Measurements from ENCODE around the gene HOXA3. TPM values are rescaled to one million over a fixed set of nuclear protein-coding genes. Genes with fewer than 3 reads are reported as not detected.

The HOXA3 gene
- total and polyA plus RNA-seq, 2 of the 13 experiments (the other 11 are each of a cell fraction or from before 2014, with no cell fraction given) = 2.9 to 4.6 TPM

DNA sequence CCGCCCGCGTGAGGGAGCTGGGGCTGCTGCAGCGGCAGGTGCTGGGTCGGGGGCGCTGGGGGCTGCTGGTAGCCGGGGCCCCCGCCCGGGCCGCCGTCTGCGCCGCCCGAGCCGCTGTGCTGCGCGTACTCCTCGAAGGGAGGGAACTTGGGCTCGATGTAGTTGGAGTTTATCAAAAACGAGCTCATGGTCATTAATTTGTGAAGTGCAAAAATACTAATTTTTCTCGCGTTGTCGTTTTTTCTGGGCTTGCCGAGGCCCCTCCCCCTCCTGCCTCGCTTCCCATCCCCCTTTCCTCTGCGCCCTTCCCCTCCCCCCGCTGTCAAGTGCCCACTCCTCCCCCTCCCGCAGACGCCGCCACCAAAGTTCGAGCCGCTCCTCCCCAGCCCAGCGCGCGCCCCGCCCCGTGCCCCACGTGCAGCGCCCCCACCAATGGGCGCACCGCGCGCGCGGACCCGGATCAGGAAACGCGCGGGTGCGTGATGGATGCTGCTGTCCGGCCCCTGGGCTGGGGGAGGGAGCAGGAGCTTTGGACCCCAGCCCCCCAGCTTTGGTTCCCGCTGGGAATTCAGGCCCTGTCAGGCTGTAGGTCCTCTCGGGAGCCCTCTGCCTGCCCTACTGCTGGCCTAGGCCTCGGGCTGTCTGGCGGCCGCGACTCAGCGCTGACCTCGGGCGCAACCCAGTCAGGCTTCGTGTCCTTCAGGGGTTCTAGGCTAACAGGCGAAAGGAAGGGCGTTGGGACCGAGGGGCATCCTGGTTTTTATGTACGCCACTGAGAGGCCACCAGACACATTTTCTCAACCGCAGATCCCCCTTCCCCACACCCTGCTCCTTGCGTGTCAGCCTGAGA lies 21.6 kb downstream of the HOXA3 start, which contains the start of gene HOXA4 (continued):
- no peak for TF ChIP-seq HNRNPUL1 (IDR thresholded peaks at IDR 0.05; ENCODE audit: low read depth, low read length)
- TF ChIP-seq NR2F1 (CRISPR knock-in tag; IDR thresholded peaks at IDR 0.05) = no peak
- TF ChIP-seq, protein P1, sequence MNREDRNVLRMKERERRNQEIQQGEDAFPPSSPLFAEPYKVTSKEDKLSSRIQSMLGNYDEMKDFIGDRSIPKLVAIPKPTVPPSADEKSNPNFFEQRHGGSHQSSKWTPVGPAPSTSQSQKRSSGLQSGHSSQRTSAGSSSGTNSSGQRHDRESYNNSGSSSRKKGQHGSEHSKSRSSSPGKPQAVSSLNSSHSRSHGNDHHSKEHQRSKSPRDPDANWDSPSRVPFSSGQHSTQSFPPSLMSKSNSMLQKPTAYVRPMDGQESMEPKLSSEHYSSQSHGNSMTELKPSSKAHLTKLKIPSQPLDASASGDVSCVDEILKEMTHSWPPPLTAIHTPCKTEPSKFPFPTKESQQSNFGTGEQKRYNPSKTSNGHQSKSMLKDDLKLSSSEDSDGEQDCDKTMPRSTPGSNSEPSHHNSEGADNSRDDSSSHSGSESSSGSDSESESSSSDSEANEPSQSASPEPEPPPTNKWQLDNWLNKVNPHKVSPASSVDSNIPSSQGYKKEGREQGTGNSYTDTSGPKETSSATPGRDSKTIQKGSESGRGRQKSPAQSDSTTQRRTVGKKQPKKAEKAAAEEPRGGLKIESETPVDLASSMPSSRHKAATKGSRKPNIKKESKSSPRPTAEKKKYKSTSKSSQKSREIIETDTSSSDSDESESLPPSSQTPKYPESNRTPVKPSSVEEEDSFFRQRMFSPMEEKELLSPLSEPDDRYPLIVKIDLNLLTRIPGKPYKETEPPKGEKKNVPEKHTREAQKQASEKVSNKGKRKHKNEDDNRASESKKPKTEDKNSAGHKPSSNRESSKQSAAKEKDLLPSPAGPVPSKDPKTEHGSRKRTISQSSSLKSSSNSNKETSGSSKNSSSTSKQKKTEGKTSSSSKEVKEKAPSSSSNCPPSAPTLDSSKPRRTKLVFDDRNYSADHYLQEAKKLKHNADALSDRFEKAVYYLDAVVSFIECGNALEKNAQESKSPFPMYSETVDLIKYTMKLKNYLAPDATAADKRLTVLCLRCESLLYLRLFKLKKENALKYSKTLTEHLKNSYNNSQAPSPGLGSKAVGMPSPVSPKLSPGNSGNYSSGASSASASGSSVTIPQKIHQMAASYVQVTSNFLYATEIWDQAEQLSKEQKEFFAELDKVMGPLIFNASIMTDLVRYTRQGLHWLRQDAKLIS (CRISPR knock-in tag; IDR thresholded peaks at IDR 0.05) = no peak
- TF ChIP-seq, protein P2, sequence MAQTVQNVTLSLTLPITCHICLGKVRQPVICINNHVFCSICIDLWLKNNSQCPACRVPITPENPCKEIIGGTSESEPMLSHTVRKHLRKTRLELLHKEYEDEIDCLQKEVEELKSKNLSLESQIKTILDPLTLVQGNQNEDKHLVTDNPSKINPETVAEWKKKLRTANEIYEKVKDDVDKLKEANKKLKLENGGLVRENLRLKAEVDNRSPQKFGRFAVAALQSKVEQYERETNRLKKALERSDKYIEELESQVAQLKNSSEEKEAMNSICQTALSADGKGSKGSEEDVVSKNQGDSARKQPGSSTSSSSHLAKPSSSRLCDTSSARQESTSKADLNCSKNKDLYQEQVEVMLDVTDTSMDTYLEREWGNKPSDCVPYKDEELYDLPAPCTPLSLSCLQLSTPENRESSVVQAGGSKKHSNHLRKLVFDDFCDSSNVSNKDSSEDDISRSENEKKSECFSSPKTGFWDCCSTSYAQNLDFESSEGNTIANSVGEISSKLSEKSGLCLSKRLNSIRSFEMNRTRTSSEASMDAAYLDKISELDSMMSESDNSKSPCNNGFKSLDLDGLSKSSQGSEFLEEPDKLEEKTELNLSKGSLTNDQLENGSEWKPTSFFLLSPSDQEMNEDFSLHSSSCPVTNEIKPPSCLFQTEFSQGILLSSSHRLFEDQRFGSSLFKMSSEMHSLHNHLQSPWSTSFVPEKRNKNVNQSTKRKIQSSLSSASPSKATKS (CRISPR knock-in tag; IDR thresholded peaks at IDR 0.05) = no peak
- TF ChIP-seq, protein P3, sequence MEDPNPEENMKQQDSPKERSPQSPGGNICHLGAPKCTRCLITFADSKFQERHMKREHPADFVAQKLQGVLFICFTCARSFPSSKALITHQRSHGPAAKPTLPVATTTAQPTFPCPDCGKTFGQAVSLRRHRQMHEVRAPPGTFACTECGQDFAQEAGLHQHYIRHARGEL (CRISPR knock-in tag; IDR thresholded peaks at IDR 0.05) = 0 out of 2 replicates have a peak, but pooled peaks have one; percentile 37
- TF ChIP-seq SOX6 (IDR thresholded peaks at IDR 0.05) = no peak
- TF ChIP-seq SOX6 (CRISPR knock-in tag; IDR thresholded peaks at IDR 0.05) = peak; percentile 65; the same call in 1 of the 2 replicates
- no peak for TF ChIP-seq ZNF644 (CRISPR knock-in tag; IDR thresholded peaks at IDR 0.05; ENCODE audit: low read depth)
- TF ChIP-seq ZNF7 (CRISPR knock-in tag; IDR thresholded peaks at IDR 0.05) = no peak
- TF ChIP-seq, protein P4, sequence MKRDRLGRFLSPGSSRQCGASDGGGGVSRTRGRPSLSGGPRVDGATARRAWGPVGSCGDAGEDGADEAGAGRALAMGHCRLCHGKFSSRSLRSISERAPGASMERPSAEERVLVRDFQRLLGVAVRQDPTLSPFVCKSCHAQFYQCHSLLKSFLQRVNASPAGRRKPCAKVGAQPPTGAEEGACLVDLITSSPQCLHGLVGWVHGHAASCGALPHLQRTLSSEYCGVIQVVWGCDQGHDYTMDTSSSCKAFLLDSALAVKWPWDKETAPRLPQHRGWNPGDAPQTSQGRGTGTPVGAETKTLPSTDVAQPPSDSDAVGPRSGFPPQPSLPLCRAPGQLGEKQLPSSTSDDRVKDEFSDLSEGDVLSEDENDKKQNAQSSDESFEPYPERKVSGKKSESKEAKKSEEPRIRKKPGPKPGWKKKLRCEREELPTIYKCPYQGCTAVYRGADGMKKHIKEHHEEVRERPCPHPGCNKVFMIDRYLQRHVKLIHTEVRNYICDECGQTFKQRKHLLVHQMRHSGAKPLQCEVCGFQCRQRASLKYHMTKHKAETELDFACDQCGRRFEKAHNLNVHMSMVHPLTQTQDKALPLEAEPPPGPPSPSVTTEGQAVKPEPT (CRISPR knock-in tag; IDR thresholded peaks at IDR 0.05; ENCODE audit: low read depth) = peak; percentile 32; the same call in 1 of the 2 replicates
- TF ChIP-seq SRY (CRISPR knock-in tag; IDR thresholded peaks at IDR 0.05) = peak; percentile 34; the same call in 1 of the 2 replicates
- no peak for TF ChIP-seq KDM3A (CRISPR knock-in tag; IDR thresholded peaks at IDR 0.05; ENCODE audit: low read depth)
- no peak for TF ChIP-seq ZNF256 (CRISPR knock-in tag; conservative IDR thresholded peaks at IDR 0.05)
- TF ChIP-seq ZNF883 (CRISPR knock-in tag; IDR thresholded peaks at IDR 0.05; ENCODE audit: not compliant biosample characterization) = peak; percentile 75
- TF ChIP-seq, protein P5, sequence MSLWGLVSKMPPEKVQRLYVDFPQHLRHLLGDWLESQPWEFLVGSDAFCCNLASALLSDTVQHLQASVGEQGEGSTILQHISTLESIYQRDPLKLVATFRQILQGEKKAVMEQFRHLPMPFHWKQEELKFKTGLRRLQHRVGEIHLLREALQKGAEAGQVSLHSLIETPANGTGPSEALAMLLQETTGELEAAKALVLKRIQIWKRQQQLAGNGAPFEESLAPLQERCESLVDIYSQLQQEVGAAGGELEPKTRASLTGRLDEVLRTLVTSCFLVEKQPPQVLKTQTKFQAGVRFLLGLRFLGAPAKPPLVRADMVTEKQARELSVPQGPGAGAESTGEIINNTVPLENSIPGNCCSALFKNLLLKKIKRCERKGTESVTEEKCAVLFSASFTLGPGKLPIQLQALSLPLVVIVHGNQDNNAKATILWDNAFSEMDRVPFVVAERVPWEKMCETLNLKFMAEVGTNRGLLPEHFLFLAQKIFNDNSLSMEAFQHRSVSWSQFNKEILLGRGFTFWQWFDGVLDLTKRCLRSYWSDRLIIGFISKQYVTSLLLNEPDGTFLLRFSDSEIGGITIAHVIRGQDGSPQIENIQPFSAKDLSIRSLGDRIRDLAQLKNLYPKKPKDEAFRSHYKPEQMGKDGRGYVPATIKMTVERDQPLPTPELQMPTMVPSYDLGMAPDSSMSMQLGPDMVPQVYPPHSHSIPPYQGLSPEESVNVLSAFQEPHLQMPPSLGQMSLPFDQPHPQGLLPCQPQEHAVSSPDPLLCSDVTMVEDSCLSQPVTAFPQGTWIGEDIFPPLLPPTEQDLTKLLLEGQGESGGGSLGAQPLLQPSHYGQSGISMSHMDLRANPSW (CRISPR knock-in tag; IDR thresholded peaks at IDR 0.05; ENCODE audit: borderline replicate concordance) = no peak
- TF ChIP-seq RARA (CRISPR knock-in tag; IDR thresholded peaks at IDR 0.05) = peak; percentile 65
- peak; percentile 74 for TF ChIP-seq SP5 (CRISPR knock-in tag; IDR thresholded peaks at IDR 0.05; ENCODE audit: borderline replicate concordance, low read depth)
- TF ChIP-seq TBX3 (IDR thresholded peaks at IDR 0.05; ENCODE audit: borderline replicate concordance) = no peak

All from HepG2 (cell line).